ELR (cell line): ENCODE results near the gene MFSD11.
A peak's percentile ranks its signal among the peaks of the same experiment; 100 is the strongest.
"Not testable (repeated sequence)": the region's sequence is repeated elsewhere in the genome, so short reads cannot be mapped to it uniquely, and the experiment has no call there.

Source experiments
- DNase-seq: peaks from one replicate; pipeline ENCODE4 v3.0.0-alpha.2; 2015; ENCODE audit warnings: low read depth

MFSD11 gene

DNA sequence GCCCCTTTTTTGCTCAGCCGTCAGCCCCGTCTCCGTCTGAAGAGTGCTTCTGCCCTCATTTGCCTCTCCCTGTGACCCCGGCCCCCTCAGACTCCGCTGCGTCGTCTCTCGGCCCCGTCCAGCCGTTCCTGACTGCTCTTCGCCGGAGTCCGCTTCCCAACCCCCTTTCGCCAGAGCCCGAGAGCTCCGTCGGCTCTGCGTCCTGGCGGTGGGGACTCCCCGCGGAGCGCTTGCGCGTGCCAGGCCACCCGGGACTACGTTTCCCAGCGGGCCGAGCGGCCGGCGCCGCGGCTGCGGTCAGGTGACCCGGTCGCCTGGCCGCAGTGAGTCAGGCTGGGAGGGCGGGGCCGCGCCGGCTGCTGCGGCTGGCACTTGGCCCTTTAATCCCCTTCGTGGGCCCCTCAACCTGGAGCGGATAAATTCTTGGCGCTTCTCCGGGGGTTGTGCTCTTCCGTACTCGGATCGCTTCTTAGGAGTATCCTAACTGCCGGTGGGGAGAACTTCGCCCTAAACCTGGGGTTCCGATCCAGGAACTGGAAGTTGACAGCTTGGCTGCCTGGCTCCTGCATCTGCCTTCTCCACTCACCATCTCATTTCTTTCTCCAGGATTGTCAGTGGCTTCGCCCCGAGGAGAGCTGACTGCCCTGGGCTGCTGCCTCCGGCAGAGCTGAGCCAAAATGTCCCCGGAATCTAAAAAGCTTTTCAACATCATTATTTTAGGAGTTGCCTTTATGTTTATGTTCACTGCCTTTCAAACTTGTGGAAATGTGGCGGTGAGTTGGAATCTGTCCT is at the start of gene MFSD11:
TSS of gene MFSD11 (plus strand) at position 444 of the 792 bp plus-strand sequence. CDS start at position 678, 234 bp downstream.
- DNase-seq = peak; percentile 95

DNA sequence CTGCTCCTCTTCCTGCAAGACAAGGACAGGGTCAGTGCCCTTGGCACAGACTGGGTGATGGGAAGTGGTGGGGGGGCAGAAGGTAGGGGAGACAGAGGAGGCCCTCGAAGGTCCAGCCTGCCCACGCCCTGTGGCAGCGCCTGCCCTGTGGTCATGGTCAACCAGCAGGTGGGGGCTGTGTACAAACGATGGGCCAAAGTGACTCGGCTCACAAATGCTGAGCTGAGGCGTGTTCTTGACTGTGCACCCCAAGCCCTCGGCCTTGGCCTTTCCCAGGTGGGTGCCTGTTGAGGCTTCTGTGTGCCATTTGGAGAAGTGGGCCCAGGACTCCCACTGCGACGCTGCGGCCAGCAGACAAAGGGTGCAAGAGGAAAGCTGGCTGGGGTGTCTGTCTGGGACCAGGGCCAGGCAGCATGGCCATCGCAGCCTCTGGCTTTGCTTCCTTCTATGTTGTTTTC is 49.7 kb upstream of the MFSD11 start:
- DNase-seq = peak; percentile 62

DNA sequence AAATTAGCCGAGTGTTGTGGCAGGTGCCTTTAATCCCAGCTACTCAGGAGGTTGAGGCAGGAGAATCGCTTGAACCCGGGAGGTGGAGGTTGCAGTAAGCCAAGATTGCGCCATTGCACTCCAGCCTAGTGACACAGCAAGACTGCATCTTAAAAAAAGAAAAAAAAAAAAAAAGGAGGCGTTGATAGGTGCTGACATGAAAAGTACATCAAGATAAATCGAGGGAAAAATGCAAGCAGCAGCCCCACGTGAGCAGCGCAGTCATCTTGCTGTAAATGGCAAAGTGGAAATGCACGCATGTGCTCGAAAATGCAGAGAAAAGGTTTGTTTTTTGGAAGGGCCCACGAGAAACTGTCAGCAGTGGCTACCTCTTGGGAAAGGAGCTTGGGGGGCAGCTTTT is 48.1 kb upstream of the MFSD11 start:
- no peak for DNase-seq

DNA sequence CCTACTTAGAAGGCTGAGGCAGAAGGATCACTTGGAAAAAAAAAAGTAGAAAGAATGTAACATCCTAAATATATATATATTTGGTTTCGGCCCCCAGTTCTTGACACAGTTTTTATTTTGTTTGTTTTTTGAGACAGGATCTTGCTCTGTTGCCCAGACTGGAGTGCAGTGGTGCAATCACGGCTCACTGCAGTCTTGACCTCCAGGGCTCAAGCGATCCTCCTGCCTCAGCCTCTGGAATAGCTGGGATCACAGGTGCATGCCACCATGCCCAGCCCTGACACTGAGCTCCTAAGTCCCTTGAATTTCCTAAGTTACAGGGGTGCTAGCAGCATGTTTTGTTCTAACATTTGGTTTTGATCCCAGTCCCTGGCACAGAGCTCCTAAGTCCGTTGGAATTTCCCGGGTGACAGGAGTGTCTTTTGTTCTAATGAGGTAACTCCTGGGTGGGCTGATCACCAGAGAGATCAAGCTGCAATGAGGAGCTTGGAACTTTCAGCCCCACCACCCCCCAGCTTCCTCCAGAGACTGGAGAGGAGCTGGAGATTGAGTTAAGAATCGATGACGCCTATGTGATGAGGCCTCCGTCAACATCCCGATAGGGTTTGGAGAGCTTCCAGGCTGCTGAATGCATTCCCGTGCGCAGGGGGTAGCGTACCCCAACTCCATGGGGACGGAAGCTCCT is 47.2 kb upstream of the MFSD11 start:
- no peak for DNase-seq

DNA sequence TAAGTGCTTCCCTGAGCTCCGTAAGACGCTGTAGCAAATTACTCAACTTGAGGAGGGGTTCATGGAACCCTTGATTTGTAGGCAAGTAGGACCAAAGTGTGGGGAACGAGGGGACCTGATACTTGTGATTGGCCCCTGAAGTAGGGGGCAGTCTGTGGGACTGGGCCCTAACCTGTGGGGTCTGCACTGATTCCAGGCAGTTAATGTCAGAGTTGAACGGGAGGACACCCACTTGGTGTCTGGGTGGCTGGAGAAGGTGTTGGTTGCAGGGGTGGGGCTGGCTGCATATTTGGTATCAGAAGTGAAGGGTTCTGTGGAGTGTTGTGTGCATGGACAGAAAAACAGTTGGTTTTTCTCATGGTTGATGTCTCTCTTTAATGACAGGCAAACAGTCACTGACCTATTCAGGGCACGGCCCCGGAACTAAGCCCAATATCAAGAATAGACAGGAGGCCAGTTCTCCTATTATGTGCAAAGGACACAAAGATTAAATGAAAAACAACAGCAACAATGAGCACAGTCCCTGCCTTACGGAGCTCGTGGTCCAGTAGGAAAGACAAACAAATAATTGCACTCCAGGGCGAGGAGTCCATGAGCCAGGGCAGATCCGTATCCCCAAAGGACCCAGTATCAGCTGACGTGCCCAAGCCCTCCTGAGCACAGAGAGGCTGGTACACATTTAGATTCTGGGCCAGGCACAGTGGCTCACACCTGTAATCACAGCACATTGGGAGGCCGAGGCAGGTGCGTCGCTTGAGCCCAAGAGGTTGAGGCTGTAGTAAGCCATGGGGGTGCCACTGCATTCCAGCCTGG is 46.3 kb upstream of the MFSD11 start:
- DNase-seq = no peak

DNA sequence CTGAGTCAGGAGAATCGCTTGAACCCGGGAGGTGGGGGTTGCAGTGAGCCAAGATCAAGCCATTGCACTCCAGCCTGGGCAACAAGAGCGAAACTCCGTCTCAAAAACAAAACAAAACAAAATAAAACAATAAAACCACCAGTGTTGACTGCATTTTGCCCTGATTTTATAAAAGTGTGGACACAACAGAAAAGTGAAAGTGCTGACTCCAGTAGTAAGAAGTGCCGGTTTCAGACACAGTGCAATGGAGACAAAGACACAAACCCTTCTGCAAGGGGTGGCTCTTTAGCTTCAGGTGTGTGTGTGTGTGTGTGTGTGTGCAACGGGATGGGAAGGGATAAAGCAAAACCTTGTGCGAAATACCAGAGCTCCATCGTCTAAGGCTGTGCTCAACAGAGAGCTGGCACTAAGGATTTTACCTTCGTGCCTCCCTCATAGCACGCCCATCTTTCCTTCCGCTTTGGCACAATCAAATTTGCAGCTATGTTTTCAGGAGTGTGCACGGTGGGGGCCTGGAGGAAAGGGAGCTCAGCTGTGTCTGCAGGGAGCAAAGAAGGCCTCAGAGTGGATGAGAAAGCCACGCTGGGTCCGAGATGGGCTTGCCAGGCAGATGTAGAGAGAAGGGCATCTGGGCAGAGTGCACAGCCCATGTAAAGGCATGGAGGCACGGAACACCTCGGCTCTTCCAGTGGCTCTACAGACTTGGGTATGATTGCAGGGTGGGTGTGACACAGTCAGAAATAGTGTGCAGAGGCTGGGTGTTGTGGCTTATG is 42.7 kb upstream of the MFSD11 start:
- no peak for DNase-seq

DNA sequence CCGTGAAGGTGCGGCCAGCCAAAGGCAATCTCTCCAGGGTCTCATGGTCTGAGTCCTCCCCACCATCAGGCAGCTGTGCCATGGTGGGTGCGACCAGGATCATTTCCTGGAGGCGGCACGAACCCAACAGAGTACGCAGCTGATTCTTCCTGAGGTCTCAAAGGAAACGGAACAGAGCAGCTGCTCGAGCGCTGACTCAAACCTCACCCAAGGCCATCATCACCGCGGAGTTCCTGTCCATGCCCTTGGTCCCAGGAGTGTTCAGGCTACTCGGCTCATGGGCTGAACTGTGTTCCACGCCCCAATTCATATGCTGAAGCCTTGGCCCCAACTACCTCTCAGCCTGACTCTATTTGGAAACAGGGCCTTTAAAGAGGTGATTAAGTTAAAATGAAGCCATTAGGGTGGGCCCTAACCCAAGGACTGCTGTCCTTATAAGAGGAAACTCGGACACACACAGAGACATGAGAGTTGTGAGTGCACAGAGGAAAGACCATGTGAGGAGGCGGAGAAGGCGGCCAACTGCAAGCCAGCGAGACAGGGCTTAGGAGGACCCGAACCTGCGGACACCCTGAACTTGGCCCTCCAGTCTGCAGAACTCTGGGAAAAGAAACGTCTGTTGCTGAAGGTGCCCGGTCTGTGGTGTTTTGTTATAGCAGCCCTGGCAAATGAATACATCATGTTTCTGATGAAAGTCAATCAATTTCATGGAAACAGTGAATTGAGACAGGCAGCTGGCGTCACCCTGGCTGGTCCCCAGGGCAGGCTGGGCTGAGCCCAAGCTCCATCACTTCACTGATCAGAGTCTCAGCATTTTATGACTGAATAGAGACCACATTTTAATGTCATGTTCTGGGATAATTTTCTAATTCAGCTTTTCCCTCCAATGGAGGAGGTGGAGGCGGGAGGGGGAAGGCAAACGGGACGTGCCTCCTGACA is 40.9 kb upstream of the MFSD11 start:
- DNase-seq = peak; percentile 45

DNA sequence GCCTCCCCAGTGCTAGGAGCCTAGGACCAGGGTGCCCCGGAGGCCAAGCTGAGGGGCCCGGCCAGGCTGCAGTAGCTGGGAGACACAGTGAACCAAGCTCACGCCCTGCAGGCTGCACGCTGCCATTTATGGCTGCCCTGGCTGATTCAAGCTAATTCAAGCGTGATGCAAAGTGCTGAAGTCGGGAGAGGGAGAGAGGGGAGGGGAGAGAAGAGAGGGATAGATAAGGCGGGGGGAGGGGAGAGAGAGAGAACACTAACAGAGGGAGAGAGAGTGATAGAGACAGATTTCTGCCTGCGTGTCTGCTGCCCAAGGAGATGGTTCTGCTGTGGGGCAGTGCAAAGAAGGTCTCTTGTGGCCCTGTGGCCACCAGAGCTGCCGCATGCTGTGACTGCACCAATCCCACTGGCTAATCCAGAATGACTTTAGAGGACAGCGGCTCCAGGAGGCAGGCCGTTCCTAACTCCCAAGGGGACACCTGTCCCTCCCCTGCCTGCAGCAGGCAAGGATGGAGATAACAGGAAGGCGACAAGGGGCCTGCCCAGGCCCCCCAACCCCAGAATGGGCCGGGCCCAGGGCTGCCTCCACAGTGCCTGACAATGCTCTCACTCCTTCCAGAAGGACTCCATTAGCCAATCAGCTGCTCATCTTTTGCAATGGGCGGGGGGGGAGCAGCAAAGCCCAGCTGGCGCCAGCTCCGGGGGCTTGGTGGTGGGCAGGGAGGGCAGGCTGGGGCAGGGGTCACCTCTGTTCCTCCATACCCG is 40.0 kb upstream of the MFSD11 start:
- DNase-seq = no peak

DNA sequence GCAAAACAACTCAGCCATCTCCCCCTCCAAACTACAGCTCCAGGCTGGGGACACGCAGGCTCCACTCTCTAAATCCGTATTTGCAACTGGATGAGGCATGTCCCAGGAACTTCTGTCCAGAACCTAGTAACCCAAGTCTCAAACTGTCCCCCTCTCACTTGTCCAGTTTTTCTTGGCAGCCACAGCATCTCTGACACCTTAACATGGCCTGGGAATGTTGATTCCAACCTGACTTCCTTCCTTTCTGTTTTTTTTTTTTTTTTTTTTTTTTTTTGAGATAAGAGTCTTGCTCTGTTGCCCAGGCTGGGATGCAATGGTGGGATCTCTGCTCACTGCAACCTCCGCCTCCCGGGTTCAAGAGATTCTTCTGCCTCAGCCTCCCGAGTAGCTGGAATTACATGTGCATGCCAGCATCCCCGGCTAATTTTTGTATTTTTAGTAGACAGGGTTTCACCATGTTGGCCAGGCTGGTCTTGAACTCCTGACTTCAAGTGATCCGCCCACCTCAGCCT is 39.4 kb upstream of the MFSD11 start:
- DNase-seq = not testable (repeated sequence)

DNA sequence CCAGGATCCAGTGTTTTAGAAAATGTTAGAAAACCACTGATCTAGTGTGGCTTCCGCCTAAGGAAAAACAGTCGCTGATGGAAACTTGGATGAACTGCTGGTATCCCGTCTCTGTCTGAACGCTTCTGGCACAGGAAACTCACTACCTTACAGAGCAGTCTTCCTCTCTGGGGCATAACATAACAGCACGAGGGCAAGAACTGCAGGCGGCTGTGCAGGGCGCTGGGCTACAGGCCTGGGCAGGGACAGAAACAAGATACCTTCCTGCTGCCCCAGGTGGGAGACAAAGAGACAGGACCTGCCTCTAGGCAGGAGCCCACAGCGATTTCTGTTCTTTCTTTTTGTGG is 37.7 kb upstream of the MFSD11 start:
- DNase-seq = no peak

DNA sequence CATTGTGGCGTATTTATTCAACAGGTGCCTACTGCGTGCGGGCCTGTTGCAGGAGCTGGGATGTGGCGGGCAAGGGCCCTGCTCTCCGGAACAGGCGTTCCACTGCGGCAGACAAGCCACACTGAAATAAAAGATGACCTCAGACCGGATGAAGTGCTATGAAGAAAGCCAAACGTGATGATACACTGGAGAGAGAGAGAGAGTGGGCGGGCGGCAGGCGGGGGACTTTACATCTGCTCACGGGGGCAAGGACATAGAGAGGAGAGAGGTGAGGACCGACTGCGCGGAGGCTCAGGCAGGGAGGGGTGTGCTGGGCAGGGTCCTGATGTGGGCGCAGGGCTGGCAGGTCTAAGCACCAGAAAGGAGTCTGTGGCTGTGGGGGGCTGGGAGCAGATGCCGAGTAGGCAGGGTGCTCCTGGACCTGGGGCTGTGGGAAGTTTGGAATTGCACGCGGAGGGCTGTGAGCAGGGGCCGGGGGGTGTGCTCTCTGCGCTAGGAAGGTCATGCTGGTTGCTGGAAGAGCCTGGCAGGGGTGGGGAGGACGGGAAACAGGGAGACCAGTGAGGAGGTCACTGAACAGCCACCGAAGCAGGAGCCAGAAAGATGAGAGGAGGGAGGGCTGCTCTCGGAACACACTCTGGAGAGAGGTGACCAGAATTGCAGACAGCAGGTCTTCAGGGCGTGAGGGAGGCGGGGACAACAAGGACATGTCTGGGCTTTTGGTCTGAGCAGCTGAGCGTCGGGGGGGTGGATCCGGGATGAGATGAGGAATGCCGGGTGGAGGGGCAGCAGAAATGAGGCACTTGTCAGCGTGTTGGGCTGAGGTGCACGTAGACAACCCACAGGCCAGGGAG is 37.1 kb upstream of the MFSD11 start:
- DNase-seq = peak; percentile 90

DNA sequence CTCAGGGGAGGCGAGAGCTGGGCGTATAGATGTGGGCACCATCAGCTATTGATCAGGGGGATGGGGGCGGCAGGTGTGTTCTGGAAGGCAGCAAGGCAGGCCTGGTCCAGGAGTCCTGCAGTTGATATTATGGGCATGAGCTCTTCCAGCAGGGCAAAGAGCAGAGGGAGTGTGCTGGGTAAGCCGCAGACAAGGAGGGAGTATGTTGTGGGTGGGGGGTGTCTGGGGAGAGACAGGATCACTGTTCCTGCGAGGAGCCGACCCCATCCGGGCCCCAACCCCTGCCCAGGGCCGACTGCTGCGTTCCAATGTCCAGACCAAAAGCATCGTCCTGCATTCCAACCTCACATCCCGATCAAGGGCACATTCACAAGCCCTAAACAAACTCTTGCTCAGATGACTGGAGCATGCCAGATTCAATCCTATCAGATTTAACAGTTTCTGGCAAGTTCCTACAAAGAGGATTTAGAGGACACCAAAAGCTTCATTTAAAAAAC is 36.4 kb upstream of the MFSD11 start:
- DNase-seq = no peak

DNA sequence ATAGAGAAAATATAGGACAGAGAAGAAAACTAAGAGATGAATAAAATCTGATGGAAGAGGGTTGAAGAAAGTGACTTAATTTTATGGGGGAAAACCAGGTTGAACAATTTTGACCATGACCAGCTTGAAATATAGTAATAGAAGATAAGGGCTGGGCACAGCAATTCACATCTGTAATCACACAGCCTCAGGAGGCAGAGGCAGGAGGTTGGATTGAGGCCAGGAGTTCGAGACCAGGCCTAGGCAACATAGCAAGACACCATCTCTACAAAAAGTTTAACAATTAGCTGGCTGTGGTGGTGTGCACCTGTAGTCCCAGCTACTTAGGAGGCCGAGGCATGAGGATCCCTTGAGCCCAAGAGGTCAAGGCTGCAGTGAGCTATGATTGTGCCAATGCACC is 35.8 kb upstream of the MFSD11 start:
- DNase-seq = no peak

DNA sequence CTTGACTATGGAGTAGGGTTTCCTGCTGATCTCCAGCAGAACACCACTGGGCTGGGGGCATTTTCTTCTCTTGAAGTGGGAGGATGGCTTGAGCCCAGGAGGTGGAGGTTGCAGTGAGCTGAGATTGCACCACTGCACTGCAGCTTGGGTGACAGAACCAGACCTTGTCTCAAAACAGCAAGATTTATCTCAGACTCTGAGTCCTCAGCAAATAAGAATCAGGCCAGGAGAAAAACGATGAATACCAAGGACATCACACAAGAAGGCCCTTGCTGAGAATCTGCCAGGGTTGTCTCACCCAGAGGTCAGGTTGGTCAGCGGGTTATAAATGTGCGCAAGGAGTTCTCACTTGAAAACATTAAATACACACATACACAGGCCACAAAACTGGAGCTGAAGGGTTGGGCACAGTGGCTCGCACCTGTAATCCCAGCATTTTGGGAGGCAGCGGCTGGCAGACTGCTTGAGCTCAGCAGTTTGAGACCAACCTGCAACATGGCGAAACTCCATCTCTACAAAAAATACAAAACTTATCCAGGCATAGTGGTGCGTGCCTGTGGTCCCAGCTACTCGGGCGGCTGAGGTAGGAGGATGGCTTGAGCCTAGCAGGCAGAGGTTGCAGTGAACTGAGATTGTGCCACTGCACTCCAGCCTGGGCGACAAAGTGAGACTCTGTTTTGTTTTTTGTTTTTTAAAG is 34.8 kb upstream of the MFSD11 start:
- no peak for DNase-seq

DNA sequence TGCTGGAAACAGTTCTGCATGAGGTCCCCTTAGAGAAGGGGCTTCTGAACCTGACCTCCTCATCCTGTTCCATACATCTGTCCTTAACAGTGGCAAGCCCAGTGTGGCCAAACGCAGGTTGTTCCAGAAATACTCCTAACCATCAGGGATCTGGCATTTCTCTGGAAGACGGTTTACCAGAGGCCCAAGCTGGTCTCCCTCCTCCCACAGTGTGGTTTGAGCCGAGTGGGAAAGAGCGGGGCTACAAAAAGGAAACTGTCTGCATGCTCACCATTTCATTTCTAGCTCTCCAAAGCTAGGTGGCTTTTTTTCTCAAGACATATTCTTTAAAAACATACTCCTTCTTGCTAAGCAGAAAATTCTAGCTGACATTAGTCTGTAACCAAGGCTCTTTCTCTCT is 33.1 kb upstream of the MFSD11 start:
- no peak for DNase-seq

DNA sequence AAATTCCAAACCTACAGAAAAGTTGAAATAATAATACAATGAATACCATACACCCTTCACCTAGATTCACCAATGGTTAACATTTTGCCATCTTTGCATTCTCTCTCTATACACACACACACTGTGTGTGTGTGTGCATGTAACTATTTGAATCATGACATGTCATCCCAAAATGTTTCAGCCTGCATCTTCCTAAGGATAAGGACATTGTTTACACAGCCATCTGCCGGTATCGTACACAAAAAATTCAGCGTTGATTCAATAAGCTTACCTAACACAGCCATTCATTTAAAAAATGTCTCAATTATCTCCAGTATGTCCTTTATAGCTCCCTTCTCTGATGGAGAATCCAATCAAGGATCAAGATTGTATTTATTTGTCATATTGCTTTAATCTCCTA is 31.1 kb upstream of the MFSD11 start:
- no peak for DNase-seq

DNA sequence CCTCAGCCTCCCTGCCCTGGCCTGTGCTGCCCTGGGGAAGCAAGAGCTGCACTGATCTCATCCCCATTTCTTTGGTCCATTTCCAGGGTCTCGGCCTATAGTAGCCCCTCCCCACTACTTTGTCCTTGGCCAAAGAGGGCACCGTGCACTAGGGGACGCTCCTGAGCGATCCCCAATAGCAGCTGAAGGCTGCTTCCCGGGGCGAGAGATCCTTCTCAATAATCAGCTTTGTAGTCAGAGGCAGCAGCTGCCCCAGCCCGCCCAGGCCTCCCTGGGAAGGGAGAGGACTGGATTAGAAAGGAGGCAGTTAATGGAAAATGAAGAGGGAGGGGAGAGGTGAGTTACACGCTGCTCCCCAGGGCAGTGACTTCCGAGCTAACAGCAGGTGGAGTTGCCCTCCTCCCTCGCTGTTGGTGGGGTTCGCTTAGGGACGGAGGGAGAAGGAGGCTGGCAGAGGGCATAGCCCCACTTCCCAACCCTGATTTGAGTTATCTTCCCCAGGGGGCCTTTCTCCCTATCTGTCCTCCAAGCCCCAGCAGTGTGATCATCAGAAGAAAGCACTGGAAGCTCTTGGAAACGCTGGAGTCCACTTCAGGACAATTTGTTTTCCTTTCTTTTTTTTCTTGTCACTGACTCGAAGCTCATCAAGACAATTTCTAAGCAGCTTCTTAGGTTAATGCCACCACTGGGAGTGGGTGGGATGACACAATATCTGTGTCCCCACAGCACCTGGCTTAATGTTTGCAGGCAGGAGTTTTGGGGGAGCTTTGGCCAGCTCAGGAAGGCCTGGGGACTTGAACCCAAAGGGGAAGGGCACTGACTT is 29.7 kb upstream of the MFSD11 start:
- DNase-seq = no peak
